HepG2 (cell line): Measurements from ENCODE around the gene NEK8.

Source experiments
- DBP ChIP-seq: sonication (generic); formaldehyde crosslinking; IDR thresholded peaks from 2 replicates; pipeline ENCODE4 v1.4.0; 2020; ENCODE audit warnings: missing genetic modification reagents; ENCODE audit errors: not compliant biosample characterization
- ZBTB10 ChIP-seq: sonication (generic); formaldehyde crosslinking; IDR thresholded peaks from 2 replicates; pipeline ENCODE4 v1.4.0; 2020; ENCODE audit warnings: missing genetic modification reagents, borderline replicate concordance
- ZMYM4 ChIP-seq: sonication (generic); formaldehyde crosslinking; IDR thresholded peaks from 2 replicates; pipeline ENCODE4 v1.8.1; 2023; ENCODE audit warnings: mild to moderate bottlenecking, missing genetic modification reagents

GRCh38 chr17:28750178-28751047 is 21.8 kb downstream of the NEK8 start:
- TF ChIP-seq ZBTB10 (CRISPR knock-in tag) (no peak), ZMYM4 (CRISPR knock-in tag) (peak; percentile 47; the same call in 1 of the 2 replicates), DBP (CRISPR knock-in tag) (no peak)
